COR-L47 (cell line): Measurements from ENCODE around the gene CDH23.

ENCODE experiments used
- DNase-seq: peaks from one replicate; lab custom pipeline; 2025; lab: John Stamatoyannopoulos, UW

CDH23 gene

DNA sequence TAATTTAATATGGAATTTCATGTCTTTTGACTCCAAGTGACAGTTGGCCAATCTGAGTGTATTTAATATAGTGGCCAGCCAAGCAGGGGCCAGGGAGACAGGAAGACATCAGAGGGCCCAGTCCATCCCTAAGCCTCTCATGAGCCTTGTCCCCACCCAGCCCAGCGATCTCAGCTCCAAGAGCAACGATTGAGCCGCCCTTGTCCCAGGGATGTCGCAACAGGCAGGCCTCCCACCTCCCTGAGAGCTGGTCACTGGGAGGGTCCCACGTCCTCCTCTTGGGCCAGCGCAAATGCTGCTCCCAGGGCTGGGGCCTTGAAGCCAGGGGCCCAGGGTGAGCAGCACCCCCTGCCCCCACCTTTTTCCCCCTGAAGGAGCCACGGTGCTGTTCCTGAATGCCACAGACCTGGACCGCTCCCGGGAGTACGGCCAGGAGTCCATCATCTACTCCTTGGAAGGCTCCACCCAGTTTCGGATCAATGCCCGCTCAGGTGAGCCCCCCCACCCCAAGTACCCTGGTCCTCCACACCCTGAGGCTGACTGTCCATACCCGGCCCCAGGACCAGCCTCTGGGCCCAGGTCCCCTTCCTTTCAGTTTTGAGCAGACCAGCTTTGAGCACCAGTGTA is 293.5 kb downstream of the CDH23 start:
- no peak for DNase-seq

DNA sequence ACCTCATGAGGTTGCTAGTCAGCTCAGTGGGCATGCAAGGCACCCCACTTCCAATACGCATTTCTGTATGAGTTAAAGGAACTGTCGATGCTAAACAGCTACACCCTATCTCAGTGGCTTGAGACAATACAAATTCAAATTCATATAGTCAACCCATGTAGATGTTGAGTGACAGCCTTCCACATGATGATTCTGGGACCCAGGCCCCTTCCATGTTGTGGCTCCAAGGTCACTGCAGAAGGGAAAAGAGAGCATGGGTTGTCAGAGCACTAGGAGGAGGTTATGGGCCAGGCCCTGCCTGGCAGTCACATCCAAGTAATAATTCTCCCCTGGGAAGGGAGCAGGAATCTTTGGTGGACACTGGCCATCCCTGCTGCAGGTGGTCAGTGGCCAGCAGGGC is 294.7 kb downstream of the CDH23 start:
- DNase-seq, result no peak

GRCh38 chr10:71692598-71693306 is 296.0 kb downstream of the CDH23 start:
- no peak for DNase-seq

DNA sequence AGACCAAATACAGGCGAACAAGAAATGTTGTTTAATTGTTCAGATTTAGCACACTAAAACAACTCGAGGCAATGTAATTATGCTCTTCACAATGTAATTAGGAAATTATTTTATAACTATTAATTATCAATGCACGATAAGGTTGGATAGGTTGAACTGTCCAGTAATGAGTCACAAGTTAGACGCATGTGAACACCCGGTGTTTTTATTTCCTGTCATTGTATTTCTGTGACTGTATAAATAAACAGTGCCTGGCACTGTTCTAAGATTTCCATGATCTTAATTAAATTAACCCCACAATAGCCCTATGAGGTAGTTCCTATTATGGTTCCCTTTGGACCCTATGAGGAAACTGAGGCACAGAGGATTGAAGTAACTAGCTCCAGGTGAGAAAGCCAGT is 296.7 kb downstream of the CDH23 start:
- no peak for DNase-seq

DNA sequence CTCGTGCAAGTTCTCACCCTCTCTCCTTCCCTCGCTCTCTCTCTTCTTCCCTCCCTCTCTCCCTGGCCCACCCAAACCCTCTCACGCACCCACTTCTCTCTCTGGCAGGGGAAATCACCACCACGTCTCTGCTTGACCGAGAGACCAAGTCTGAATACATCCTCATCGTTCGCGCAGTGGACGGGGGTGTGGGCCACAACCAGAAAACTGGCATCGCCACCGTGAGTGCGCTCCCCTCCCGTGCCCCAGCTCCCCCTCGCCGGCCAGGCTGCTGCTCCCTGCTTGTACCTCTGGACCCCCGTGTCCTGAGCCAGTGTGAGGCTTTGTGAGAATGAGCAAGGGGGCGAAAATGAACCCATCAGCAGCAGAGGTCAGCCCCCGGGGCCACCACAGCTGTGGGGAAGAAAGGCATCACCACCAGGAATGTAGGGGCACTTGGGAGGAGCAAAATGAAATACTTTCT is 297.4 kb downstream of the CDH23 start:
- no peak for DNase-seq

GRCh38 chr10:71694567-71694968 is 297.8 kb downstream of the CDH23 start:
- no peak for DNase-seq

DNA sequence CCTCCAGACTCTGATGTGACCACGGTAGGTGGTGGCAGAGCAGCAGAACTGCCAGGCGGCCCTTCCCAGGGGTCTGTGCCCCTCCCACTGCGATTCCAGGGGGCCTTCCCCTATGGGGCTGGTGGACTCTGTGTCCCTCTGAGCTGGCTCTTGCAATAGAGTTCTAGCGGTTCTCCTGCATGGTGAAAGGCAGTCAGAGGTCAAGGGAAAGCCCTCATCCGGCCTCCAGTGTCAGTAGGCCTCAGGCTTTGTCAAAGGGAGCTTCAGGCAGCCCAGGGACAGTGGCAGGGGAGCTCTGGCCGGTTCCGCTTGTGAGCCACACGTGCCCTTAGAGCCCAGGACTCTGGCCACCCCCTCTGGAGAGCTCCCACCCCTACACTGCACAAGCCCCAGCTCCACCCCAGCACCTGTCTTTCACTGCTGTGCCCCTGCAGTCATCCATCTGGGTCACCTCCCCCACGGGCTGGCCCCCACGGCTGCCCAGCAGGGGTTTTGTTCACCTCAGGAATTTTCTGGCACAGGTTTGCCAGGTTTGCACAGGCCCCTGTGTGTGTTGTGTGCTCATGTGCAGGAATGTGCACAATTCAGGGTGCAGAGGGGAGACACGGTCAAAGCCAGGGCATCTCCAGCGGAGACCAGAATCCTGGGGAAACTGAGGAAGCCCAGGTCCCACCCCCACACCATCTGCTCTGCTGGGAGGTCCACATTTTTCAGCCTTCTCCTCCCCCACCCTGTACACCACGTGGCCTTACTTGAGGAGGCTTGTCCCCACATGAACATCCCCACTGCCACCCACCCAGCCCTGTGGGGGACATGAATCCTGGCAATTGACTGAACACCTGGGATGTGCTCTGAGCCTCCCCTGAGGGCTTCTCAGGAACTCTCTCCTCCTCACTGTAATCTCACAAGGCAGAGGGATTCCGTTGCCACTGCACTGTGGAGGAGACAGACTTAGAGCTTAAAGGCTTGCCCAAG is 299.1 kb downstream of the CDH23 start:
- DNase-seq, result no peak

- DNase-seq, result no peak
These were observed 300.1 kb downstream of the CDH23 start for GRCh38 chr10:71696628-71697326.

DNA sequence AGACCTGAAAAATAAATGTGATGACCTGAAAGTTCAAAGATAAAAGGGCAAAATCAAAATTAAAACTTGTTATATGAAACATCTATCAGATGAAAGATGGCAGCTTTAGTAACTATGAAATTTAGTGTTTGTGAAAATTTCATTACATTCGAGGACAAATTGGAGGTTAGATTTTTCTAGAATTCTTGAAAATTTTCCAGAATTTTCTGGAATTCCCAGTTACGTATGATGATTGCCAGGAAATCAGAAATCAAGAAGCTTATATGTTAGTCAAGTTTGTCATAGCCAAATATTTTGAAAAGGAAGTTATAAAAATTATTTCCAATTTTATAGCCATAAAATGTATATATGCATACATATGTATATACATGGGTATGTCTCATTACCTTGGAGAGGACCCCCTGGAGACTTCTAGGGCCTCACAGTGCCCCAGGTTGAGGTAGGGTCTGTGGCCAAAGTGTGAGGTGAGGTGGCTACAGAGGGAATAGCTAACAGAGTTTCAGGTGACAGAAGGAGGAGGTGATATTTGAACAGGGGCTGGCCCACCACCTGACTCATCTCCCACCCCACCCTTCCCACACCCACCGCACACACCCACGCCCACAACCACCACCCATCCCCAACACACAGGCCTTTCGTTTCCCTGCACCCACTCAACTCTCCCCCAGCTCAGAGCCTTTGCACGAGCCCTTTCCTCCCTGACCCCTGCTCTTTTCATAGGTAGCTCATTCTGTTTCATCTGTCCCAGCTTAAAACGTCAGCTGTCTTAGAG is 301.4 kb downstream of the CDH23 start:
- DNase-seq, result no peak

- DNase-seq, result no peak
These were observed 302.0 kb downstream of the CDH23 start for GRCh38 chr10:71698737-71699136.

- no peak for DNase-seq
These were observed 304.1 kb downstream of the CDH23 start for GRCh38 chr10:71700731-71701368.

GRCh38 chr10:71701496-71702132 is 304.9 kb downstream of the CDH23 start:
- no peak for DNase-seq

DNA sequence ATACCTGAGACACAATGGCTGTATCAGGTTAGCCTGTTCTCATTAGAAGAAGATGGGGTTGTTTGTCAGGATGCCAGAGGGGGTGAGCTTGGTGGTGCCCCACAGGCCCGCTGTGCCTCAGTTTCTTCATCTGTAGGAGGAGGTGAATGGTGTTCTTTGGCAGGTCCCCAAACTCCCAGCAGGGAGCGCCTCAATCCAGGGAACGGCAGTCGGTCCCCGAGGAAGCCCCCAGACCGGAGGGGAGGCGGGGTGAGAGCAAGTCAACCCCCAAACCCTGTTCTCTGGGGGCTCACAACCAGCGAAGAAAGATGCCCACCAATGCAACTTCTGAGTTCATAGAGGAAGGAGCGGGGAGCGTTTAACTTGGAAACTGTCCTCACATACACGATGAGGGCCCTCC is 306.9 kb downstream of the CDH23 start:
- DNase-seq, result no peak

GRCh38 chr10:71704816-71705215 is 308.1 kb downstream of the CDH23 start:
- DNase-seq, result no peak

DNA sequence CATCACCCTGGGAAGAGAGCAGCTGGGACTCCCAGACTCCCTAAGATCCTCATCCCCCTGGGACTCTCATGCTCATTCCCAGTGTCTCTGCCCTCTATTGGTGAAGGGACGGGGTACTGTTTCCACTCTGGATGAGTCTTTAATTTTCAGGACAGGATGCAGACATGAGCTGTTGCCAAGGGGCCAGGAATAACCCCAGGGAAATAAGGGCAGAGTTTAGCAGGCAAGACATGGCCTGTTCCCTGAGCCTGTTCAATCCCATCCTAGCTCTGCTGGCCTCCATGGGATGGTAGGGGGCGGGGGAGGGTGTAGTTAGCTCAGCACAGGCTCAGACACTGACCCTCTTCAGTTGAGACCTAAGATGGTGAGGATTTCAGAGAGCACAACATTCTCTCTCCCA is 308.9 kb downstream of the CDH23 start:
- DNase-seq, result no peak

GRCh38 chr10:71706216-71707121 is 309.7 kb downstream of the CDH23 start:
- DNase-seq, result no peak

DNA sequence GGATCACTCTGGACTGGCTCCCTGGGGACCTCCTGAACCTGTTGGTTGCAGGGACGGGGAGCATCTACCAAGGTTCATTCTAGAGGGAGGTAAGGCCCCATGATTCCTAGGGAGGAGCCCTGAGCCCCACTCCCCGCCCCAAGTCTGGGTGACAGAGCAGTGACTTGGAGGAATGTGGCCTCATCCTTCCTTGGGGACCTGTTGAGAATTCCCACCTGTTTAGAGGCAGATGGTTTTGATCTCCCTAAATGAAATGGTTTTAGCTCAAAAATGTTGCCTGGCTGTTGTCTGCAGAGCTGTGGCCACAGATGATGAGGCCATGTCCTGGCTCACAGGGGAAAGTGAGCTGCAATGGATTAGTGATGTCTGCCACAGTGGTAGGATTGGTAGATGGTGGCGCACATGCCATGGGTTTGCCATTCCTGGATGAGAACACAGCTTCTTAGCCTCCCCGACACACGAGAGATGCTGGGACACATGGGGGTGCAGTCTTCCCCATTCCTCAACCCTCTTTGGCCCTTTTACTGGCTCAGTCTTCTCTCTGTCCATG is 310.6 kb downstream of the CDH23 start:
- DNase-seq, result no peak

- no peak for DNase-seq
These were observed 311.6 kb downstream of the CDH23 start for GRCh38 chr10:71708301-71708703.
